DOHH2 (cell line): ENCODE measurements around the gene MYOG.

Experiments used
- H3F3A ChIP-seq: fragments of 200-600 bp; sonication (generic), shearing (Covaris generic); 2 replicates; pipeline ENCODE4 v1.6.0; 2016; ENCODE audit warnings: antibody characterized with exemption, mild to moderate bottlenecking; ENCODE audit not compliant: control insufficient read depth, insufficient read depth
- H3K27ac ChIP-seq: fragments of 200-600 bp; sonication (generic); 2 replicates; pipeline ENCODE4 v1.5.1; 2014; ENCODE audit warnings: low read depth, mild to moderate bottlenecking, low read length, moderate library complexity
- H3K27me3 ChIP-seq: fragments of 200-600 bp; sonication (generic); 2 replicates; pipeline ENCODE4 v1.6.1; 2014; ENCODE audit warnings: mild to moderate bottlenecking, low read length, mixed read lengths; ENCODE audit not compliant: control insufficient read depth
- H3K36me3 ChIP-seq: fragments of 200-600 bp; sonication (generic); 2 replicates; pipeline ENCODE4 v1.6.1; 2014; ENCODE audit warnings: mild to moderate bottlenecking, low read length, moderate library complexity, mixed read lengths; ENCODE audit not compliant: control insufficient read depth
- H3K4me1 ChIP-seq: fragments of 200-600 bp; sonication (generic); 2 replicates; pipeline ENCODE4 v1.6.1; 2014; ENCODE audit warnings: mild to moderate bottlenecking, low read length, mixed read lengths; ENCODE audit not compliant: control insufficient read depth
- H3K4me2 ChIP-seq: fragments of 200-600 bp; sonication (generic); 2 replicates; pipeline ENCODE4 v1.6.0; 2014; ENCODE audit warnings: mild to moderate bottlenecking, low read length, moderate library complexity
- H3K4me3 ChIP-seq: fragments of 200-600 bp; sonication (generic); 2 replicates; pipeline ENCODE4 v1.5.1; 2014; ENCODE audit warnings: mild to moderate bottlenecking, low read length, mixed read lengths
- H3K79me2 ChIP-seq: fragments of 200-600 bp; sonication (generic); 2 replicates; pipeline ENCODE4 v1.6.1; 2014; ENCODE audit warnings: mild to moderate bottlenecking, low read length, mixed read lengths; ENCODE audit not compliant: control insufficient read depth
- H3K9me2 ChIP-seq: fragments of 200-600 bp; sonication (generic); replicated peaks from 2 replicates; pipeline ENCODE4 v1.6.1; 2014; ENCODE audit warnings: mild to moderate bottlenecking, low read length, mixed read lengths; ENCODE audit not compliant: control insufficient read depth
- H3K9me3 ChIP-seq: fragments of 200-600 bp; sonication (generic); 2 replicates; pipeline ENCODE4 v1.6.1; 2014; ENCODE audit warnings: antibody characterized with exemption, low read length, mixed read lengths; ENCODE audit not compliant: control insufficient read depth, insufficient read depth
- H4K20me1 ChIP-seq: fragments of 200-600 bp; sonication (generic); 2 replicates; pipeline ENCODE4 v1.6.0; 2014; ENCODE audit warnings: low read depth, mild to moderate bottlenecking, antibody characterized with exemption, low read length, moderate library complexity; ENCODE audit not compliant: control insufficient read depth, insufficient read depth
- CTCF ChIP-seq: fragments of 200-600 bp; sonication (generic); IDR thresholded peaks from one replicate; pipeline ENCODE4 v1.5.1; 2014; ENCODE audit warnings: antibody characterized with exemption, mild to moderate bottlenecking, low read depth, low read length; ENCODE audit not compliant: poor library complexity, severe bottlenecking
- EZH2phosphoT487 ChIP-seq: fragments of 200-600 bp; sonication (generic); IDR thresholded peaks from 2 replicates; pipeline ENCODE4 v1.6.1; 2017; ENCODE audit warnings: borderline replicate concordance, mild to moderate bottlenecking, antibody characterized with exemption, low read length, moderate library complexity, mixed read lengths

The MYOG gene

GRCh38 chr1:203088441-203088840, 2.6 kb upstream of the MYOG start:
- Histone ChIP-seq H3F3A (no peaks in the 10 kb centered on the region), H3K4me3 (no peak overlapping the region), H3K4me1 (no peaks in the 10 kb centered on the region), H3K36me3 (no peaks in the 10 kb centered on the region), H3K9me3 (no peaks in the 10 kb centered on the region), H3K79me2 (no peaks in the 10 kb centered on the region), H4K20me1 (no peaks in the 10 kb centered on the region), H3K27me3 (peaks cover 12% of the 10 kb centered on the region), H3K27ac (no peak overlapping the region), H3K4me2 (no peak overlapping the region), H3K9me2 (no peaks in the 10 kb centered on the region)
- TF ChIP-seq EZH2phosphoT487 (no peak), CTCF (no peak)

GRCh38 chr1:203086992-203087763, 1.4 kb upstream of the MYOG start:
- Histone ChIP-seq H4K20me1 (no peaks in the 10 kb centered on the region), H3K9me2 (no peaks in the 10 kb centered on the region), H3F3A (no peaks in the 10 kb centered on the region), H3K27me3 (peaks cover 12% of the 10 kb centered on the region), H3K9me3 (no peaks in the 10 kb centered on the region), H3K79me2 (no peaks in the 10 kb centered on the region), H3K4me2 (no peak overlapping the region), H3K4me3 (no peak overlapping the region), H3K4me1 (no peaks in the 10 kb centered on the region), H3K36me3 (no peaks in the 10 kb centered on the region), H3K27ac (no peak overlapping the region)
- TF ChIP-seq CTCF (no peak), EZH2phosphoT487 (no peak)

- no peak overlapping the region for H3K4me3 ChIP-seq
- H3K9me3 ChIP-seq, result no peaks in the 10 kb centered on the region
- H4K20me1 ChIP-seq, result no peaks in the 10 kb centered on the region
- H3K9me2 ChIP-seq, result no peaks in the 10 kb centered on the region
- H3K4me2 ChIP-seq, result no peak overlapping the region
- no peaks in the 10 kb centered on the region for H3K36me3 ChIP-seq
- no peaks in the 10 kb centered on the region for H3K4me1 ChIP-seq
- TF ChIP-seq CTCF (peak; percentile 90), EZH2phosphoT487 (no peak)
- H3F3A ChIP-seq, result no peaks in the 10 kb centered on the region
- H3K27me3 ChIP-seq, result peaks cover 16% of the 10 kb centered on the region
- H3K27ac ChIP-seq, result no peak overlapping the region
- H3K79me2 ChIP-seq, result no peaks in the 10 kb centered on the region
Observed at GRCh38 chr1:203084588-203085527, 954 bp downstream of the MYOG start.
